ENCODE data around the gene RAB11FIP3.
A peak's percentile ranks its signal among the peaks of the same experiment; 100 is the strongest.

The RAB11FIP3 gene

DNA sequence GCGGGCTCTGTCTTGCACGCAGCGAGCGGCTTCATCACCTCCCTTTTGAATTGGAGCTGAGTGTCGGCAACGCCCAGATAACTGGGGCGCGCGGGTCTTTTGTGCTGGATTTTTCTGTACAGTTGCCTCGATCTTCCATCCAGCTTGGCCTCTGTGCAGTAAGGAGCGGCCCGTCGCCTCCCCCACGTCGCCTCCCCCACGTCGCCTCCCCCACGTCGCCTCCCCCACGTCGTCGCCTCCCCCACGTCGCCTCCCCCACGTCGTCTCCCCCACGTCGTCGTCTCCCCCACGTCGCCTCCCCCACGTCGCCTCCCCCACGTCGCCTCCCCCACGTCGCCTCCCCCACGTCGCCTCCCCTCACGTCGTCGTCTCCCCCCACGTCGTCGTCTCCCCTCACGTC is 119.1 kb downstream of the RAB11FIP3 start:
- no peaks in the 10 kb centered on the region for H3K27me3 ChIP-seq (ENCODE audit: control insufficient read depth in 1 of 2, insufficient read depth in 2 of 2, low read length in 2 of 2)
- H3K4me1 ChIP-seq (ENCODE audit: control insufficient read depth in 1 of 2, insufficient read depth in 2 of 2, low read length in 2 of 2), result peaks cover 0 to 6% of the 10 kb centered on the region in 2 donors
- peaks cover 4 to 35% of the 10 kb centered on the region in 2 donors for H3K36me3 ChIP-seq (ENCODE audit: control insufficient read depth in 1 of 2, insufficient read depth in 2 of 2, low read length in 2 of 2)
- H3K4me3 ChIP-seq (ENCODE audit: low read depth in 1 of 2, low read length in 2 of 2), result no peak overlapping the region
- H3K27ac ChIP-seq (ENCODE audit: low read depth, low read length), result no peak overlapping the region
- H3K9ac ChIP-seq (ENCODE audit: low read depth in 1 of 2, low read length in 2 of 2), result no peak overlapping the region
- no peaks in the 10 kb centered on the region for H3K9me3 ChIP-seq (ENCODE audit: control insufficient read depth in 1 of 2, low read length in 2 of 2)

DNA sequence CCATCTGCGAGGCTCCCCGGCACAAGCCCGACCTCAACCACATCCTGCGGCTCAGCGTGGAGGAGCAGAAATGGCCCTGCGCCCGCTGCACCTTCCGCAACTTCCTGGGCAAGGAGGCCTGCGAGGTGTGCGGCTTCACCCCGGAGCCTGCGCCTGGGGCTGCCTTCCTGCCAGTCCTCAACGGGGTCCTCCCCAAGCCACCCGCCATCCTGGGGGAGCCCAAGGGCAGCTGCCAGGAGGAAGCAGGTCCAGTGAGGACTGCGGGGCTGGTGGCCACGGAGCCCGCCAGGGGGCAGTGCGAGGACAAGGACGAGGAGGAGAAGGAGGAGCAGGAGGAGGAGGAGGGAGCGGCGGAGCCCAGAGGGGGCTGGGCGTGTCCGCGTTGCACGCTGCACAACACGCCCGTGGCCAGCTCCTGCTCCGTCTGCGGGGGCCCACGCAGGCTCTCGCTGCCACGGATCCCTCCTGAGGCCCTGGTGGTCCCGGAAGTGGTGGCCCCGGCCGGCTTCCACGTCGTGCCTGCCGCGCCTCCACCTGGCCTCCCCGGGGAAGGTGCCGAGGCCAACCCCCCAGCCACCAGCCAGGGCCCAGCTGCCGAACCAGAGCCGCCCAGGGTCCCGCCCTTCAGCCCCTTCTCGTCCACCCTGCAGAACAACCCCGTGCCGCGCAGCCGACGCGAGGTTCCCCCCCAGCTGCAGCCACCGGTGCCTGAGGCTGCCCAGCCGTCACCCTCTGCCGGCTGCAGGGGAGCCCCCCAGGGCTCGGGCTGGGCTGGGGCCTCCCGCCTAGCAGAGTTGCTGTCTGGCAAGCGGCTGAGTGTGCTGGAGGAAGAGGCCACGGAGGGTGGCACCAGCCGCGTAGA is 121.7 kb downstream of the RAB11FIP3 start:
- H3K27me3 ChIP-seq (ENCODE audit: control insufficient read depth in 1 of 2, insufficient read depth in 2 of 2, low read length in 2 of 2), result no peaks in the 10 kb centered on the region
- H3K9ac ChIP-seq (ENCODE audit: low read depth in 1 of 2, low read length in 2 of 2), result no peak overlapping the region
- H3K27ac ChIP-seq (ENCODE audit: low read depth, low read length), result no peak overlapping the region
- H3K4me1 ChIP-seq (ENCODE audit: control insufficient read depth in 1 of 2, insufficient read depth in 2 of 2, low read length in 2 of 2), result peaks cover 0 to 6% of the 10 kb centered on the region in 2 donors
- peaks cover 8 to 40% of the 10 kb centered on the region in 2 donors for H3K36me3 ChIP-seq (ENCODE audit: control insufficient read depth in 1 of 2, insufficient read depth in 2 of 2, low read length in 2 of 2)
- no peaks in the 10 kb centered on the region for H3K9me3 ChIP-seq (ENCODE audit: control insufficient read depth in 1 of 2, low read length in 2 of 2)
- no peak overlapping the region for H3K4me3 ChIP-seq (ENCODE audit: low read depth in 1 of 2, low read length in 2 of 2)

GRCh38 chr16:548586-548985 is 123.1 kb downstream of the RAB11FIP3 start:
- H3K27me3 ChIP-seq (ENCODE audit: control insufficient read depth in 1 of 2, insufficient read depth in 2 of 2, low read length in 2 of 2), result no peaks in the 10 kb centered on the region
- peaks cover 8 to 43% of the 10 kb centered on the region in 2 donors for H3K36me3 ChIP-seq (ENCODE audit: control insufficient read depth in 1 of 2, insufficient read depth in 2 of 2, low read length in 2 of 2)
- no peak overlapping the region for H3K9ac ChIP-seq (ENCODE audit: low read depth in 1 of 2, low read length in 2 of 2)
- H3K4me1 ChIP-seq (ENCODE audit: control insufficient read depth in 1 of 2, insufficient read depth in 2 of 2, low read length in 2 of 2), result peaks cover 0 to 2% of the 10 kb centered on the region in 2 donors
- H3K27ac ChIP-seq (ENCODE audit: low read depth, low read length), result no peak overlapping the region
- no peak overlapping the region for H3K4me3 ChIP-seq (ENCODE audit: low read depth in 1 of 2, low read length in 2 of 2)
- H3K9me3 ChIP-seq (ENCODE audit: control insufficient read depth in 1 of 2, low read length in 2 of 2), result no peaks in the 10 kb centered on the region

- Histone ChIP-seq H3K36me3 (ENCODE audit: control insufficient read depth in 1 of 2, insufficient read depth in 2 of 2, low read length in 2 of 2) (peaks cover 8 to 47% of the 10 kb centered on the region in 2 donors), H3K9ac (ENCODE audit: low read depth in 1 of 2, low read length in 2 of 2) (no peak overlapping the region), H3K9me3 (ENCODE audit: control insufficient read depth in 1 of 2, low read length in 2 of 2) (no peaks in the 10 kb centered on the region), H3K4me3 (ENCODE audit: low read depth in 1 of 2, low read length in 2 of 2) (no peak overlapping the region), H3K4me1 (ENCODE audit: control insufficient read depth in 1 of 2, insufficient read depth in 2 of 2, low read length in 2 of 2) (no peaks in the 10 kb centered on the region), H3K27ac (ENCODE audit: low read depth, low read length) (no peak overlapping the region), H3K27me3 (ENCODE audit: control insufficient read depth in 1 of 2, insufficient read depth in 2 of 2, low read length in 2 of 2) (no peaks in the 10 kb centered on the region)
Observed at GRCh38 chr16:549544-550263, 124.3 kb downstream of the RAB11FIP3 start.

GRCh38 chr16:551210-551609 is 125.8 kb downstream of the RAB11FIP3 start:
- Histone ChIP-seq H3K36me3 (ENCODE audit: control insufficient read depth in 1 of 2, insufficient read depth in 2 of 2, low read length in 2 of 2) (peaks cover 8 to 47% of the 10 kb centered on the region in 2 donors), H3K9me3 (ENCODE audit: control insufficient read depth in 1 of 2, low read length in 2 of 2) (no peaks in the 10 kb centered on the region), H3K9ac (ENCODE audit: low read depth in 1 of 2, low read length in 2 of 2) (no peak overlapping the region), H3K4me3 (ENCODE audit: low read depth in 1 of 2, low read length in 2 of 2) (no peak overlapping the region), H3K27me3 (ENCODE audit: control insufficient read depth in 1 of 2, insufficient read depth in 2 of 2, low read length in 2 of 2) (no peaks in the 10 kb centered on the region), H3K4me1 (ENCODE audit: control insufficient read depth in 1 of 2, insufficient read depth in 2 of 2, low read length in 2 of 2) (no peaks in the 10 kb centered on the region), H3K27ac (ENCODE audit: low read depth, low read length) (no peak overlapping the region)

- Histone ChIP-seq H3K9me3 (ENCODE audit: control insufficient read depth in 1 of 2, low read length in 2 of 2) (no peaks in the 10 kb centered on the region), H3K36me3 (ENCODE audit: control insufficient read depth in 1 of 2, insufficient read depth in 2 of 2, low read length in 2 of 2) (peaks cover 8 to 43% of the 10 kb centered on the region in 2 donors)
Observed at GRCh38 chr16:552171-552570, 126.7 kb downstream of the RAB11FIP3 start.

DNA sequence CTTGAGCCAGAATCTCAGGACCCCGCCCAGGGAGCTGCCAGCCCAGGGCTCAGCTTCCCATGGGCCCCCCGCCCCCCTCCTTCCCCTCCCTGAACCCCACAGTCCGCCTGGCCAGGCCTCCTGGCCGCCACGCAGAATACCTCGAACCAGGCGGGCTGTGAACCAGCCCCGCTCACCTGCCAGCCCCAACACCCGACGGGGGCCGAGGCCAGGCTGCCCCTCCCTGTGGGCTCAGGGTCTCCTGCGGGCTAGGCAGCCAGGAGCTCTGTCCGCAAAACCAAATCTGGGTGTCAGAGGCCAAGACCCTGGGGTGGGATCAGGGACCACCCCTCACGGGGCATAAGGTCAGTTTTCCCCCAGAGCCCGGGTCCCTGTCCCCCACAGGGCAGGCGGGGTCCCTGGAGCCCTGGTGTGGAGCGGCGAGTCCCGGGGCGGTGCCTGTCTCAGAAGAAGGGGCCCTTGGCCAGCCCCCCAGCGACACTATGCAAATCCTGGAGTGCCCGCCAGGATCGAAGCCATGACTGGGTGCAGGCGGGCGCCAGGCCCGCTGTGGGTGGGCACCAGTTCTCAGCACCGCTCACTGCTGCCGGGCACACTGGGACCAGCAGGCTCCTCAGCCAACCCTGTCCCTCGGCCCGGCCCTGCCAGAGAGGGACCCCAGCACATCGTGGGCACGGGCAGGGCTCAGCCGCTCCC is 128.3 kb downstream of the RAB11FIP3 start:
- H3K9me3 ChIP-seq (ENCODE audit: control insufficient read depth in 1 of 2, low read length in 2 of 2), result no peaks in the 10 kb centered on the region
- H3K27ac ChIP-seq (ENCODE audit: low read depth, low read length), result no peak overlapping the region
- no peak overlapping the region for H3K9ac ChIP-seq (ENCODE audit: low read depth in 1 of 2, low read length in 2 of 2)
- no peaks in the 10 kb centered on the region for H3K4me1 ChIP-seq (ENCODE audit: control insufficient read depth in 1 of 2, insufficient read depth in 2 of 2, low read length in 2 of 2)
- peaks cover 0 to 12% of the 10 kb centered on the region in 2 donors for H3K27me3 ChIP-seq (ENCODE audit: control insufficient read depth in 1 of 2, insufficient read depth in 2 of 2, low read length in 2 of 2)
- no peak overlapping the region for H3K4me3 ChIP-seq (ENCODE audit: low read depth in 1 of 2, low read length in 2 of 2)
- peaks cover 5 to 30% of the 10 kb centered on the region in 2 donors for H3K36me3 ChIP-seq (ENCODE audit: control insufficient read depth in 1 of 2, insufficient read depth in 2 of 2, low read length in 2 of 2)

More at GRCh38 chr16:552171-552570, 126.7 kb downstream of the RAB11FIP3 start:
- Histone ChIP-seq H3K27ac (ENCODE audit: low read depth, low read length) (no peak overlapping the region), H3K9ac (ENCODE audit: low read depth in 1 of 2, low read length in 2 of 2) (no peak overlapping the region), H3K4me3 (ENCODE audit: low read depth in 1 of 2, low read length in 2 of 2) (no peak overlapping the region), H3K27me3 (ENCODE audit: control insufficient read depth in 1 of 2, insufficient read depth in 2 of 2, low read length in 2 of 2) (no peaks in the 10 kb centered on the region), H3K4me1 (ENCODE audit: control insufficient read depth in 1 of 2, insufficient read depth in 2 of 2, low read length in 2 of 2) (no peaks in the 10 kb centered on the region)

- H3K9ac ChIP-seq (ENCODE audit: low read depth in 1 of 2, low read length in 2 of 2), result no peak overlapping the region
- H3K27me3 ChIP-seq (ENCODE audit: control insufficient read depth in 1 of 2, insufficient read depth in 2 of 2, low read length in 2 of 2), result peaks cover 4 to 18% of the 10 kb centered on the region in 2 donors
- H3K4me1 ChIP-seq (ENCODE audit: control insufficient read depth in 1 of 2, insufficient read depth in 2 of 2, low read length in 2 of 2), result no peaks in the 10 kb centered on the region
- H3K36me3 ChIP-seq (ENCODE audit: control insufficient read depth in 1 of 2, insufficient read depth in 2 of 2, low read length in 2 of 2), result peaks cover 4 to 26% of the 10 kb centered on the region in 2 donors
- no peaks in the 10 kb centered on the region for H3K9me3 ChIP-seq (ENCODE audit: control insufficient read depth in 1 of 2, low read length in 2 of 2)
- no peak overlapping the region for H3K4me3 ChIP-seq (ENCODE audit: low read depth in 1 of 2, low read length in 2 of 2)
- H3K27ac ChIP-seq (ENCODE audit: low read depth, low read length), result no peak overlapping the region
Observed at GRCh38 chr16:554297-554621, 128.8 kb downstream of the RAB11FIP3 start.

- Histone ChIP-seq H3K4me1 (ENCODE audit: control insufficient read depth in 1 of 2, insufficient read depth in 2 of 2, low read length in 2 of 2) (no peaks in the 10 kb centered on the region), H3K9ac (ENCODE audit: low read depth in 1 of 2, low read length in 2 of 2) (no peak overlapping the region), H3K9me3 (ENCODE audit: control insufficient read depth in 1 of 2, low read length in 2 of 2) (no peaks in the 10 kb centered on the region), H3K27me3 (ENCODE audit: control insufficient read depth in 1 of 2, insufficient read depth in 2 of 2, low read length in 2 of 2) (peaks cover 9 to 20% of the 10 kb centered on the region in 2 donors), H3K27ac (ENCODE audit: low read depth, low read length) (no peak overlapping the region), H3K36me3 (ENCODE audit: control insufficient read depth in 1 of 2, insufficient read depth in 2 of 2, low read length in 2 of 2) (peaks cover 1 to 23% of the 10 kb centered on the region in 2 donors), H3K4me3 (ENCODE audit: low read depth in 1 of 2, low read length in 2 of 2) (peak overlapping the region in 1 of 2 donors; percentile 5)
Observed at GRCh38 chr16:554640-555365, 129.4 kb downstream of the RAB11FIP3 start.
